GM21381 (cell line): ENCODE results near the gene CDH24.

ENCODE experiments used
- ATAC-seq: cut with Tn5 transposase; IDR thresholded peaks from one replicate; pipeline ENCODE4 v1.9.1; 2021; ENCODE audit warnings: mild to moderate bottlenecking, moderate library complexity; ENCODE audit not compliant: unreplicated experiment

The CDH24 gene

GRCh38 chr14:23047751-23048693 lies 9.3 kb downstream of the CDH24 start:
- no peak for ATAC-seq

- no peak for ATAC-seq
These were observed 10.2 kb downstream of the CDH24 start for GRCh38 chr14:23047034-23047634.

- ATAC-seq = no peak
These were observed 11.6 kb downstream of the CDH24 start for GRCh38 chr14:23045419-23046357.

GRCh38 chr14:23044840-23045239 lies 12.5 kb downstream of the CDH24 start:
- ATAC-seq = no peak

GRCh38 chr14:23043754-23044153 lies 13.6 kb downstream of the CDH24 start:
- no peak for ATAC-seq

- ATAC-seq = no peak
These were observed 14.2 kb downstream of the CDH24 start for GRCh38 chr14:23043145-23043544.

GRCh38 chr14:23042162-23042965 lies 15.0 kb downstream of the CDH24 start, which contains the start of gene PSMB11:
Gene PSMB11 (plus strand): TSS chr14:23042212. CDS start chr14:23042226, 14 bp downstream.
- ATAC-seq = no peak

GRCh38 chr14:23041729-23042128 lies 15.6 kb downstream of the CDH24 start:
- no peak for ATAC-seq

GRCh38 chr14:23040100-23040499 lies 17.2 kb downstream of the CDH24 start:
- ATAC-seq = no peak

- no peak for ATAC-seq
These were observed 21.8 kb downstream of the CDH24 start for GRCh38 chr14:23035303-23036144.

GRCh38 chr14:23034498-23035302 lies 22.6 kb downstream of the CDH24 start, which contains the start of gene PSMB5:
Gene PSMB5 (minus strand): TSS chr14:23034900. CDS start chr14:23034881, 19 bp downstream.
- peak; percentile 89 for ATAC-seq

- no peak for ATAC-seq
These were observed 23.4 kb downstream of the CDH24 start for GRCh38 chr14:23033801-23034497.

GRCh38 chr14:23033251-23033727 lies 24.0 kb downstream of the CDH24 start:
- ATAC-seq = no peak

GRCh38 chr14:23030936-23031335 lies 26.4 kb downstream of the CDH24 start:
- ATAC-seq = no peak

GRCh38 chr14:23028799-23029198 lies 28.5 kb downstream of the CDH24 start:
- ATAC-seq = no peak

GRCh38 chr14:23025151-23025814 lies 32.0 kb downstream of the CDH24 start:
- no peak for ATAC-seq

GRCh38 chr14:23024612-23025075 lies 32.7 kb downstream of the CDH24 start:
- no peak for ATAC-seq
